GM12878 (cell line): Measurements from ENCODE around the gene ZNF283. TPM values are rescaled to one million over a fixed set of nuclear protein-coding genes. Genes with fewer than 3 reads are reported as not detected.

ENCODE experiments used
- CEBPB ChIP-seq, 2 experiments: fragments of 150-350 bp in 1 of 2; IDR thresholded peaks; 2 replicates each; pipeline ENCODE4 v1.6.1; 2012 to 2014; ENCODE audit warnings: low read depth in 2 of 2, low read length in 2 of 2, borderline replicate concordance in 1 of 2, inconsistent platforms in 1 of 2
- CREB1 ChIP-seq: IDR thresholded peaks from 2 replicates; pipeline ENCODE4 v1.6.1; 2012; ENCODE audit warnings: low read depth, mild to moderate bottlenecking, inconsistent platforms
- EGR1 ChIP-seq, 2 experiments: IDR thresholded peaks; 1 replicate in 1 of 2; 2 replicates in 1 of 2; pipeline ENCODE4 v1.6.1; 2011 to 2012; ENCODE audit warnings: low read depth in 2 of 2, low read length in 2 of 2, borderline replicate concordance in 1 of 2, mild to moderate bottlenecking in 1 of 2, moderate library complexity in 1 of 2
- ETV6 ChIP-seq, 2 experiments: fragments of 450-650 bp in 1 of 2; IDR thresholded peaks in 1 of 2; conservative IDR thresholded peaks in 1 of 2; 2 replicates each; pipeline ENCODE4 v1.6.1; 2014; ENCODE audit warnings: antibody characterized with exemption in 1 of 2, borderline replicate concordance in 1 of 2, low read depth in 1 of 2, mild to moderate bottlenecking in 1 of 2, moderate library complexity in 1 of 2
- JUNB ChIP-seq: IDR thresholded peaks from 2 replicates; pipeline ENCODE4 v1.6.1; 2016; ENCODE audit warnings: antibody characterized with exemption, mild to moderate bottlenecking
- JUND ChIP-seq: IDR thresholded peaks from 2 replicates; pipeline ENCODE4 v1.6.1; 2012; ENCODE audit warnings: low read depth, mild to moderate bottlenecking, low read length, improper control_type of control experiment, moderate library complexity
- KAT2A ChIP-seq: conservative IDR thresholded peaks from 2 replicates; pipeline ENCODE4 v1.6.1; 2011; ENCODE audit warnings: low read depth, low read length; ENCODE audit not compliant: control insufficient read depth
- KDM1A ChIP-seq: fragments of 200-600 bp; sonication (generic); IDR thresholded peaks from 2 replicates; pipeline ENCODE4 v1.6.1; 2016; ENCODE audit warnings: borderline replicate concordance
- MEF2A ChIP-seq: IDR thresholded peaks from 2 replicates; pipeline ENCODE4 v1.6.1; 2011; ENCODE audit warnings: low read depth, mild to moderate bottlenecking, low read length, moderate library complexity; ENCODE audit not compliant: insufficient read depth
- MTA2 ChIP-seq: fragments of 450-650 bp; IDR thresholded peaks from 2 replicates; pipeline ENCODE4 v1.6.1; 2016; ENCODE audit warnings: low read depth, mild to moderate bottlenecking, moderate library complexity
- MXI1 ChIP-seq: fragments of 150-350 bp; IDR thresholded peaks from 2 replicates; pipeline ENCODE4 v1.6.1; 2011; ENCODE audit warnings: low read depth, mild to moderate bottlenecking, inconsistent platforms, low read length, improper control_type of control experiment
- NFXL1 ChIP-seq: fragments of 450-650 bp; IDR thresholded peaks from 2 replicates; pipeline ENCODE4 v1.6.1; 2017; ENCODE audit warnings: antibody characterized with exemption, mild to moderate bottlenecking, borderline replicate concordance
- POLR2A ChIP-seq: IDR thresholded peaks from 2 replicates; pipeline ENCODE4 v1.6.1; 2011; ENCODE audit warnings: low read depth, mild to moderate bottlenecking, low read length
- RUNX3 ChIP-seq: IDR thresholded peaks from 2 replicates; pipeline ENCODE4 v1.6.1; 2012; ENCODE audit warnings: low read length, inconsistent platforms
- SP1 ChIP-seq: IDR thresholded peaks from one replicate; pipeline ENCODE4 v1.6.1; 2011; ENCODE audit warnings: low read depth, low read length
- SREBF2 ChIP-seq: IDR thresholded peaks from 2 replicates; pipeline ENCODE4 v1.6.1; 2012; ENCODE audit warnings: mild to moderate bottlenecking, low read length
- SRF ChIP-seq, 2 experiments: IDR thresholded peaks; 2 replicates each; pipeline ENCODE4 v1.6.1; 2011; ENCODE audit warnings: low read depth in 2 of 2, low read length in 2 of 2, mild to moderate bottlenecking in 1 of 2, moderate library complexity in 1 of 2
- TARDBP ChIP-seq: IDR thresholded peaks from 2 replicates; pipeline ENCODE4 v1.6.1; 2016; ENCODE audit warnings: borderline replicate concordance
- TCF12 ChIP-seq: IDR thresholded peaks from 2 replicates; pipeline ENCODE4 v1.6.1; 2011; ENCODE audit warnings: low read depth, mild to moderate bottlenecking, low read length
- polyA plus RNA-seq, 11 experiments: library from polyadenylated mRNA; depleted of rRNA in 4 of 11; unstranded in 6 of 11; stranded (reverse) in 5 of 11; fragments of >200 nt; fragmentation: Nextera tagmentation in 4 of 11; fragmentation: Illumina TruSeq in 1 of 11; extraction: Ambion mirVana in 4 of 11; extraction: Trizol in 1 of 11; gene quantifications; 1 replicate in 1 of 11; 2 replicates in 10 of 11; pipeline versions ENCODE4 v1.2.1 to v1.2.3, GENCODE V29; 2011 to 2016; ENCODE audit warnings: inconsistent platforms in 2 of 11, missing spikeins in 2 of 11, low read depth in 1 of 11
- total RNA-seq, 4 experiments: library from RNA; depleted of rRNA in 3 of 4; stranded (reverse); fragments of >200 nt in 3 of 4; fragmentation: Illumina TruSeq in 1 of 4; extraction: Trizol in 1 of 4; gene quantifications; 2 replicates each; pipeline versions ENCODE4 v1.2.1 to v1.2.3, GENCODE V29; 2013 to 2021
- TF ChIP-seq, protein P1 (sequence below): fragments of 450-650 bp; IDR thresholded peaks from 2 replicates; pipeline ENCODE4 v1.6.1; 2014; ENCODE audit warnings: mild to moderate bottlenecking
- TF ChIP-seq, protein P2 (sequence below): fragments of 450-650 bp; IDR thresholded peaks from 2 replicates; pipeline ENCODE4 v1.6.1; 2016; ENCODE audit warnings: mild to moderate bottlenecking

Gene ZNF283
- total and polyA plus RNA-seq, 10 of the 15 experiments (the other 5 are each of a cell fraction or from before 2014, with no cell fraction given) = 2.2 to 7.8 (median 3.7) TPM

DNA sequence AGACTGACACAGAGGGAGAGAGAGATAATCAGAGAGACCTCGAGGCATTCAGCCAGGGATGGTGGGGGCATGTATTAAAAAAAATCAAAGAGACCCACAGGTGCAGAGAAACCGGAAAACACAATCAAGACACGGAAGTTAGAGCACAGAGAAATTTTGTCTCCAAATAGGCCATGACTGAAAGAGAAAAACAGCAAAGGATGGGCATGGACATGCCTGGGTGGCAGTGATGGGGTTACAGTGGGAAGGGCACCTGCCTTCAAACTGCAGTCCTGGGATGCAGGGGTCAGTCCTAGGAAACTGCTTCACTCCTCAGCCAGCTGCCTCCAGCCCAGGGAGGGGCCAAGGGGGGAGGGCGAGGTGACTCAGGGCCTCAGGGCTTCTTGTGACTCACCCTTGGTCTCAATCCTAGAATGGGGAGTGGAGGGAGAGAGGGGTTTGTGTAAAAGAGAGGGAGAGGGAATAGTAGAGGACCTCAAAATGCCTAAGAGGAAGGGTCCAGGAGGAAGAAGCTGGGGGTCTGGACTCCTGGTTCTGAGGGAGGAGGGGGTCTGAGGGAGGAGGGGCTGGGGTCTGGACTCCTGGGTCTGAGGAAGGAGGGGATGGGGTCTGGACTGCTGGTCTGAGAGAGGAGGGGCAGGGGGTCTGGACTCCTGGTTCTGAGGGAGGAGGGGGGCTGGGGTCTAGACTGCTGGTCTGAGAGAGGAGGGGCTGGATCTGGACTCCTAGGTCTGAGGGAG is 42.7 kb upstream of the ZNF283 start (continued):
- TF ChIP-seq SP1 = no peak
- no peak; the same call in 1 of the 2 replicates for TF ChIP-seq CREB1
- no peak for TF ChIP-seq JUND
- peak; percentile 55; the same call in 1 of the 2 replicates for TF ChIP-seq RUNX3
- TF ChIP-seq TCF12 = 0 out of 2 replicates have a peak, but pooled peaks have one; percentile 29
- no peak for TF ChIP-seq EGR1 (IDR thresholded peaks at IDR 0.05; ENCODE audit: borderline replicate concordance in 1 of 2, low read depth in 2 of 2, low read length in 2 of 2)
- no peak for TF ChIP-seq TARDBP
- TF ChIP-seq KAT2A = no peak
- TF ChIP-seq MTA2 = no peak
- TF ChIP-seq MEF2A = 0 out of 2 replicates have a peak, but pooled peaks have one; percentile 59
- peak; percentile 47 for TF ChIP-seq POLR2A
- TF ChIP-seq, protein P1, sequence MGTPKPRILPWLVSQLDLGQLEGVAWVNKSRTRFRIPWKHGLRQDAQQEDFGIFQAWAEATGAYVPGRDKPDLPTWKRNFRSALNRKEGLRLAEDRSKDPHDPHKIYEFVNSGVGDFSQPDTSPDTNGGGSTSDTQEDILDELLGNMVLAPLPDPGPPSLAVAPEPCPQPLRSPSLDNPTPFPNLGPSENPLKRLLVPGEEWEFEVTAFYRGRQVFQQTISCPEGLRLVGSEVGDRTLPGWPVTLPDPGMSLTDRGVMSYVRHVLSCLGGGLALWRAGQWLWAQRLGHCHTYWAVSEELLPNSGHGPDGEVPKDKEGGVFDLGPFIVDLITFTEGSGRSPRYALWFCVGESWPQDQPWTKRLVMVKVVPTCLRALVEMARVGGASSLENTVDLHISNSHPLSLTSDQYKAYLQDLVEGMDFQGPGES = no peak
- TF ChIP-seq, protein P2, sequence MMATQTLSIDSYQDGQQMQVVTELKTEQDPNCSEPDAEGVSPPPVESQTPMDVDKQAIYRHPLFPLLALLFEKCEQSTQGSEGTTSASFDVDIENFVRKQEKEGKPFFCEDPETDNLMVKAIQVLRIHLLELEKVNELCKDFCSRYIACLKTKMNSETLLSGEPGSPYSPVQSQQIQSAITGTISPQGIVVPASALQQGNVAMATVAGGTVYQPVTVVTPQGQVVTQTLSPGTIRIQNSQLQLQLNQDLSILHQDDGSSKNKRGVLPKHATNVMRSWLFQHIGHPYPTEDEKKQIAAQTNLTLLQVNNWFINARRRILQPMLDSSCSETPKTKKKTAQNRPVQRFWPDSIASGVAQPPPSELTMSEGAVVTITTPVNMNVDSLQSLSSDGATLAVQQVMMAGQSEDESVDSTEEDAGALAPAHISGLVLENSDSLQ = no peak
- no peak for TF ChIP-seq MXI1
- peak in 1 of 2 experiments; percentile 80; a peak in 1 of 4 replicates for TF ChIP-seq ETV6 (conservative IDR thresholded peaks at IDR 0.05 in 1 of 2, IDR thresholded peaks at IDR 0.05 in 1 of 2; ENCODE audit: borderline replicate concordance in 1 of 2, low read depth in 1 of 2)
- TF ChIP-seq NFXL1 = no peak
- TF ChIP-seq CEBPB (IDR thresholded peaks at IDR 0.05; ENCODE audit: borderline replicate concordance in 1 of 2, low read depth in 2 of 2, low read length in 2 of 2) = no peak
- no peak for TF ChIP-seq KDM1A
- TF ChIP-seq SRF (IDR thresholded peaks at IDR 0.05; ENCODE audit: low read depth in 2 of 2, low read length in 2 of 2) = no peak
- TF ChIP-seq SREBF2 = no peak
- TF ChIP-seq JUNB = peak; percentile 39
